Activated effector memory CD4-positive, alpha-beta T cell treated with Interleukin-2 at 50 U/mL for 16 hours (primary cell): ENCODE measurements around the gene GRK1.

ENCODE experiments used
- DNase-seq: peaks from one replicate; pipeline ENCODE4 v3.0.0-alpha.2; 2020

Gene GRK1

GRCh38 chr13:113632706-113633484 is 34.1 kb upstream of the GRK1 start:
- no peak for DNase-seq

GRCh38 chr13:113633485-113633873 is 33.5 kb upstream of the GRK1 start:
- no peak for DNase-seq

- no peak for DNase-seq
Observed at GRCh38 chr13:113634279-113635047, 32.6 kb upstream of the GRK1 start.

GRCh38 chr13:113635048-113635420 is 32.0 kb upstream of the GRK1 start:
- no peak for DNase-seq

- no peak for DNase-seq
Observed at GRCh38 chr13:113635709-113636108, 31.3 kb upstream of the GRK1 start.

- no peak for DNase-seq
Observed at GRCh38 chr13:113636266-113636963, 30.6 kb upstream of the GRK1 start.

- no peak for DNase-seq
Observed at GRCh38 chr13:113637262-113638160, 29.5 kb upstream of the GRK1 start.

GRCh38 chr13:113638173-113638746 is 28.8 kb upstream of the GRK1 start:
- DNase-seq = no peak

GRCh38 chr13:113638806-113639205 is 28.2 kb upstream of the GRK1 start:
- no peak for DNase-seq

GRCh38 chr13:113639616-113640262 is 27.3 kb upstream of the GRK1 start:
- DNase-seq = no peak

GRCh38 chr13:113641426-113641825 is 25.6 kb upstream of the GRK1 start:
- DNase-seq = no peak

- no peak for DNase-seq
Observed at GRCh38 chr13:113642563-113642962, 24.5 kb upstream of the GRK1 start.

- no peak for DNase-seq
Observed at GRCh38 chr13:113643593-113643992, 23.4 kb upstream of the GRK1 start.

- no peak for DNase-seq
Observed at GRCh38 chr13:113644800-113645199, 22.2 kb upstream of the GRK1 start.

- no peak for DNase-seq
Observed at GRCh38 chr13:113645329-113645728, 21.7 kb upstream of the GRK1 start.

GRCh38 chr13:113646376-113646775 is 20.6 kb upstream of the GRK1 start:
- DNase-seq = no peak

- DNase-seq = no peak
Observed at GRCh38 chr13:113646921-113647340, 20.1 kb upstream of the GRK1 start.

GRCh38 chr13:113647351-113648215 is 19.4 kb upstream of the GRK1 start:
- no peak for DNase-seq

- DNase-seq = no peak
Observed at GRCh38 chr13:113648216-113648610, 18.8 kb upstream of the GRK1 start.

- DNase-seq = no peak
Observed at GRCh38 chr13:113649212-113649611, 17.8 kb upstream of the GRK1 start.

- DNase-seq = no peak
Observed at GRCh38 chr13:113650275-113650674, 16.7 kb upstream of the GRK1 start.
